MM.1S (cell line): ENCODE data around the gene SLX4IP.

Experiments
- DNase-seq: peaks from one replicate; pipeline ENCODE4 v3.0.0-alpha.2; 2015
- H2AFZ ChIP-seq: fragments of 300-600 bp; sonication (generic); 2 replicates; pipeline ENCODE4 v1.6.0; 2016; ENCODE audit warnings: antibody characterized with exemption, low read length
- H3F3A ChIP-seq: fragments of 300-600 bp; sonication (generic); 2 replicates; pipeline ENCODE4 v1.6.1; 2016; ENCODE audit warnings: mild to moderate bottlenecking, antibody characterized with exemption, low read length, moderate library complexity, mixed read lengths; ENCODE audit not compliant: insufficient read depth
- H3K27ac ChIP-seq: fragments of 300-600 bp; sonication (generic); 2 replicates; pipeline ENCODE4 v1.5.1; 2016; ENCODE audit warnings: mild to moderate bottlenecking, low read length
- H3K27me3 ChIP-seq: fragments of 300-600 bp; sonication (generic); replicated peaks from 2 replicates; pipeline ENCODE4 v1.6.0; 2016; ENCODE audit warnings: low read length; ENCODE audit not compliant: insufficient read depth
- H3K36me3 ChIP-seq: fragments of 300-600 bp; sonication (generic); replicated peaks from 2 replicates; pipeline ENCODE4 v1.6.1; 2016; ENCODE audit warnings: mild to moderate bottlenecking, low read length, mixed read lengths; ENCODE audit not compliant: insufficient read depth
- H3K4me1 ChIP-seq: fragments of 300-600 bp; sonication (generic); 2 replicates; pipeline ENCODE4 v1.6.1; 2016; ENCODE audit warnings: low read length, mixed read lengths
- H3K4me2 ChIP-seq: fragments of 300-600 bp; sonication (generic); 2 replicates; pipeline ENCODE4 v1.6.0; 2016; ENCODE audit warnings: low read depth, low read length
- H3K4me3 ChIP-seq: fragments of 300-600 bp; sonication (generic); 2 replicates; pipeline ENCODE4 v1.5.1; 2016; ENCODE audit warnings: low read length, mixed read lengths
- H3K79me2 ChIP-seq: fragments of 300-600 bp; sonication (generic); 2 replicates; pipeline ENCODE4 v1.6.1; 2016; ENCODE audit warnings: mixed run types, low read length, mixed read lengths
- H3K9ac ChIP-seq: fragments of 300-600 bp; sonication (generic); 2 replicates; pipeline ENCODE4 v1.6.1; 2016; ENCODE audit warnings: low read length, mixed read lengths
- H3K9me2 ChIP-seq: fragments of 300-600 bp; sonication (generic); replicated peaks from 2 replicates; pipeline ENCODE4 v1.6.1; 2016; ENCODE audit warnings: mild to moderate bottlenecking, low read length, mixed read lengths; ENCODE audit not compliant: insufficient read depth
- H3K9me3 ChIP-seq: fragments of 300-600 bp; sonication (generic); replicated peaks from 2 replicates; pipeline ENCODE4 v1.6.1; 2016; ENCODE audit warnings: mild to moderate bottlenecking, low read length, mixed read lengths; ENCODE audit not compliant: insufficient read depth
- H4K20me1 ChIP-seq: fragments of 300-600 bp; sonication (generic); 2 replicates; pipeline ENCODE4 v1.6.1; 2016; ENCODE audit warnings: mild to moderate bottlenecking, low read length, moderate library complexity, mixed read lengths; ENCODE audit not compliant: insufficient read depth
- CTCF ChIP-seq: fragments of 300-600 bp; sonication (generic); IDR thresholded peaks from 2 replicates; pipeline ENCODE4 v1.5.1; 2016; ENCODE audit warnings: antibody characterized with exemption, low read length, mixed read lengths
- EZH2 ChIP-seq: fragments of 300-600 bp; sonication (generic); optimal IDR thresholded peaks from 2 replicates; pipeline ENCODE3; 2017; ENCODE audit warnings: low read depth, mild to moderate bottlenecking, antibody characterized with exemption, low read length, mixed read lengths
- EZH2phosphoT487 ChIP-seq: fragments of 300-600 bp; sonication (generic); IDR thresholded peaks from 2 replicates; pipeline ENCODE4 v1.6.1; 2018; ENCODE audit warnings: antibody characterized with exemption, low read length

SLX4IP gene

GRCh38 chr20:10519361-10520046 is 84.4 kb downstream of the SLX4IP start:
- no peak for TF ChIP-seq EZH2phosphoT487
- no peak for TF ChIP-seq EZH2
- Histone ChIP-seq H3K4me2 (no peak overlapping the region), H3F3A (no peaks in the 10 kb centered on the region), H3K27ac (no peak overlapping the region), H3K9me2 (no peaks in the 10 kb centered on the region), H3K27me3 (no peaks in the 10 kb centered on the region), H2AFZ (no peak overlapping the region), H3K4me3 (no peak overlapping the region), H3K4me1 (no peaks in the 10 kb centered on the region), H3K9me3 (no peaks in the 10 kb centered on the region), H4K20me1 (no peaks in the 10 kb centered on the region), H3K36me3 (no peaks in the 10 kb centered on the region), H3K79me2 (no peaks in the 10 kb centered on the region), H3K9ac (no peak overlapping the region)
- DNase-seq, result no peak

- Histone ChIP-seq H3K27me3 (no peaks in the 10 kb centered on the region), H3K9ac (no peak overlapping the region), H3K4me1 (no peaks in the 10 kb centered on the region), H2AFZ (no peak overlapping the region), H3K27ac (no peak overlapping the region), H3K79me2 (no peaks in the 10 kb centered on the region), H3K36me3 (no peaks in the 10 kb centered on the region), H3K4me2 (no peak overlapping the region), H3K9me2 (no peaks in the 10 kb centered on the region), H3F3A (no peaks in the 10 kb centered on the region), H3K9me3 (no peaks in the 10 kb centered on the region), H4K20me1 (no peaks in the 10 kb centered on the region), H3K4me3 (no peak overlapping the region)
- no peak for TF ChIP-seq CTCF
- no peak for TF ChIP-seq EZH2phosphoT487
- no peak for TF ChIP-seq EZH2
- no peak for DNase-seq
These were observed 85.4 kb downstream of the SLX4IP start for GRCh38 chr20:10520528-10520927.

GRCh38 chr20:10521068-10521831 is 86.1 kb downstream of the SLX4IP start:
- no peak overlapping the region for H3K4me3 ChIP-seq
- no peaks in the 10 kb centered on the region for H3K27me3 ChIP-seq
- H3K9me2 ChIP-seq, result no peaks in the 10 kb centered on the region
- H3K4me2 ChIP-seq, result no peak overlapping the region
- no peak overlapping the region for H3K27ac ChIP-seq
- H3K9ac ChIP-seq, result no peak overlapping the region
- TF ChIP-seq CTCF (no peak), EZH2 (no peak), EZH2phosphoT487 (no peak)
- H4K20me1 ChIP-seq, result no peaks in the 10 kb centered on the region
- no peaks in the 10 kb centered on the region for H3K36me3 ChIP-seq
- H3K9me3 ChIP-seq, result no peaks in the 10 kb centered on the region
- no peaks in the 10 kb centered on the region for H3K79me2 ChIP-seq
- H2AFZ ChIP-seq, result no peak overlapping the region
- H3F3A ChIP-seq, result no peaks in the 10 kb centered on the region
- H3K4me1 ChIP-seq, result no peaks in the 10 kb centered on the region
- no peak for DNase-seq

GRCh38 chr20:10521836-10522235 is 86.7 kb downstream of the SLX4IP start:
- Histone ChIP-seq H3K79me2 (no peaks in the 10 kb centered on the region), H3K9ac (no peak overlapping the region), H3F3A (no peaks in the 10 kb centered on the region), H3K36me3 (no peaks in the 10 kb centered on the region), H2AFZ (no peak overlapping the region), H4K20me1 (no peaks in the 10 kb centered on the region), H3K4me3 (no peak overlapping the region), H3K27me3 (no peaks in the 10 kb centered on the region), H3K9me3 (no peaks in the 10 kb centered on the region), H3K27ac (no peak overlapping the region), H3K9me2 (no peaks in the 10 kb centered on the region), H3K4me2 (no peak overlapping the region), H3K4me1 (no peaks in the 10 kb centered on the region)
- TF ChIP-seq EZH2 (no peak), EZH2phosphoT487 (no peak), CTCF (no peak)
- no peak for DNase-seq
